IMR-90 (cell line): Measurements from ENCODE around the gene FUCA2.

Source experiments
- CHD1 ChIP-seq: IDR thresholded peaks from 2 replicates; pipeline ENCODE4 v1.6.1; 2012; ENCODE audit warnings: low read depth, low read length, improper control_type of control experiment
- MAFK ChIP-seq: IDR thresholded peaks from 2 replicates; pipeline ENCODE4 v1.6.1; 2012; ENCODE audit warnings: low read depth, low read length, improper control_type of control experiment
- MAZ ChIP-seq: IDR thresholded peaks from 2 replicates; pipeline ENCODE4 v1.6.1; 2012; ENCODE audit warnings: low read depth, mild to moderate bottlenecking, low read length, improper control_type of control experiment, moderate library complexity, borderline replicate concordance
- MXI1 ChIP-seq: IDR thresholded peaks from 2 replicates; pipeline ENCODE4 v1.6.1; 2012; ENCODE audit warnings: low read depth, mild to moderate bottlenecking, low read length, moderate library complexity, borderline replicate concordance
- NFE2L2 ChIP-seq: fragments of 150-350 bp; IDR thresholded peaks from 2 replicates; pipeline ENCODE4 v1.6.1; 2016; ENCODE audit warnings: low read depth, mild to moderate bottlenecking, low read length
- POLR2A ChIP-seq: IDR thresholded peaks from 2 replicates; pipeline ENCODE4 v1.6.1; 2012; ENCODE audit warnings: mild to moderate bottlenecking, low read depth, low read length
- RAD21 ChIP-seq: IDR thresholded peaks from 2 replicates; pipeline ENCODE4 v1.6.1; 2012; ENCODE audit warnings: low read length, improper control_type of control experiment
- RCOR1 ChIP-seq: IDR thresholded peaks from 2 replicates; pipeline ENCODE4 v1.6.1; 2012; ENCODE audit warnings: mild to moderate bottlenecking, low read length, improper control_type of control experiment; ENCODE audit not compliant: insufficient replicate concordance
- RFX5 ChIP-seq: IDR thresholded peaks from 2 replicates; pipeline ENCODE4 v1.8.0; 2012; ENCODE audit warnings: low read depth, mild to moderate bottlenecking, low read length, moderate library complexity
- SMC3 ChIP-seq: fragments of 150-350 bp; IDR thresholded peaks from 2 replicates; pipeline ENCODE4 v1.6.1; 2016; ENCODE audit warnings: low read depth, mild to moderate bottlenecking, antibody characterized with exemption, low read length, moderate library complexity
- TF ChIP-seq, protein P1 (sequence below): conservative IDR thresholded peaks from 2 replicates; pipeline ENCODE4 v1.5.1; 2012; ENCODE audit warnings: mild to moderate bottlenecking, low read depth, low read length, improper control_type of control experiment
- TF ChIP-seq, protein P2 (sequence below): fragments of 150-350 bp; IDR thresholded peaks from 2 replicates; pipeline ENCODE4 v1.6.1; 2017; ENCODE audit warnings: mild to moderate bottlenecking, antibody characterized with exemption, low read length, low read depth

DNA sequence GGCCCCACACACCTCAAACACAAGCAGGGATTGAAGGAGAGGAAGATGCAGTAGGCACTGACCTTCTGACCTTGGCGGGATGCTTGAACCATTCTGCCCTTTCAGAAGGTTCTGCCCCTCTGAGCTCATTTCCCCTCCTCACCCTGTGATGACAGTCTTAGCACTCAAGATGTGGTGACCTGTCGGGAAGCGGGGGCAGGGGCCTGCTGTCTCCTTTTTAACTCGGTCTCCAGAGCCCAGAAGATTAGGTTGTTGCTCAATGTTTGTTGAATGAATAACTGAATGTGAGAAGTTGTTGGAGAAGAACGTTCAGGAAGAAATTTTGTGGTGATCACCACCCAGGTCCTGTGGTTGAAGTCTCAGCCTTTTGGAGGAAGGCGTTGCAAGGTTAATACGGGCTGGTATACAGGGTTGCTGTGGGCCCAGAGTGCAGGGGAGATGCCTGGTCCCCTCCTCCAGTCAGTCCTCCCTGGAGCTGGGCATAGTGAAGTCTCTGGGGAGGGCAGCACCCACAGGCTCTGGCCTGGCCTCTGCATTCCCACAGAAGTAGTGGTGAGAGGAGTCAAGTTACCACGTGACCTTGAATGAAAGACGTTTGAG, 49.7 kb upstream of the FUCA2 start:
- TF ChIP-seq POLR2A (no peak), RAD21 (no peak), MAFK (no peak), SMC3 (no peak), CHD1 (no peak), NFE2L2 (no peak), RFX5 (no peak), RCOR1 (no peak), MAZ (no peak), MXI1 (no peak)
- TF ChIP-seq, protein P1, sequence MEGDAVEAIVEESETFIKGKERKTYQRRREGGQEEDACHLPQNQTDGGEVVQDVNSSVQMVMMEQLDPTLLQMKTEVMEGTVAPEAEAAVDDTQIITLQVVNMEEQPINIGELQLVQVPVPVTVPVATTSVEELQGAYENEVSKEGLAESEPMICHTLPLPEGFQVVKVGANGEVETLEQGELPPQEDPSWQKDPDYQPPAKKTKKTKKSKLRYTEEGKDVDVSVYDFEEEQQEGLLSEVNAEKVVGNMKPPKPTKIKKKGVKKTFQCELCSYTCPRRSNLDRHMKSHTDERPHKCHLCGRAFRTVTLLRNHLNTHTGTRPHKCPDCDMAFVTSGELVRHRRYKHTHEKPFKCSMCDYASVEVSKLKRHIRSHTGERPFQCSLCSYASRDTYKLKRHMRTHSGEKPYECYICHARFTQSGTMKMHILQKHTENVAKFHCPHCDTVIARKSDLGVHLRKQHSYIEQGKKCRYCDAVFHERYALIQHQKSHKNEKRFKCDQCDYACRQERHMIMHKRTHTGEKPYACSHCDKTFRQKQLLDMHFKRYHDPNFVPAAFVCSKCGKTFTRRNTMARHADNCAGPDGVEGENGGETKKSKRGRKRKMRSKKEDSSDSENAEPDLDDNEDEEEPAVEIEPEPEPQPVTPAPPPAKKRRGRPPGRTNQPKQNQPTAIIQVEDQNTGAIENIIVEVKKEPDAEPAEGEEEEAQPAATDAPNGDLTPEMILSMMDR, result no peak
- TF ChIP-seq, protein P2, sequence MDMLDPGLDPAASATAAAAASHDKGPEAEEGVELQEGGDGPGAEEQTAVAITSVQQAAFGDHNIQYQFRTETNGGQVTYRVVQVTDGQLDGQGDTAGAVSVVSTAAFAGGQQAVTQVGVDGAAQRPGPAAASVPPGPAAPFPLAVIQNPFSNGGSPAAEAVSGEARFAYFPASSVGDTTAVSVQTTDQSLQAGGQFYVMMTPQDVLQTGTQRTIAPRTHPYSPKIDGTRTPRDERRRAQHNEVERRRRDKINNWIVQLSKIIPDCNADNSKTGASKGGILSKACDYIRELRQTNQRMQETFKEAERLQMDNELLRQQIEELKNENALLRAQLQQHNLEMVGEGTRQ, result no peak
